ENCODE measurements around the gene ALKBH5. TPM values are rescaled to one million over a fixed set of nuclear protein-coding genes. Genes with fewer than 3 reads are reported as not detected.

ALKBH5 gene
- total and polyA plus RNA-seq, 2 of the 8 experiments (the other 6 are each of a cell fraction or from before 2014, with no cell fraction given) = 63.7 to 86.4 TPM

- Histone ChIP-seq H4K91ac (replicated peaks; ENCODE audit: insufficient read length, low read length) (peak within 1 kb of the TSS; percentile 90), H3K56ac (replicated peaks; ENCODE audit: insufficient read length, low read depth, low read length) (peak within 1 kb of the TSS; percentile 62), H3K23ac (ENCODE audit: insufficient read length) (no peak within 1 kb of the TSS), H2BK120ac (replicated peaks; ENCODE audit: low read depth, low read length) (no peak within 1 kb of the TSS), H2AFZ (ENCODE audit: low read length) (peak within 1 kb of the TSS; percentile 56), H4K8ac (ENCODE audit: extremely low read depth, insufficient read depth, low read length) (peak within 1 kb of the TSS; percentile 90), H3K4me1 (replicated peaks in 1 of 4; ENCODE audit: control insufficient read depth in 3 of 4, insufficient read depth in 4 of 4, low read length in 3 of 4) (peaks cover 4 to 37% (median 20%) of the 10 kb centered on the region in 4 experiments), H2BK15ac (ENCODE audit: low read length) (no peak within 1 kb of the TSS; the same call in 1 of the 2 replicates), H3K9ac (replicated peaks in 1 of 4; ENCODE audit: extremely low read depth in 1 of 4, low read depth in 3 of 4, low read length in 3 of 4) (peak within 1 kb of the TSS; percentile 62 to 70 (median 66)), H4K20me1 (replicated peaks in 1 of 2; ENCODE audit: control insufficient read depth in 1 of 2, insufficient read depth in 2 of 2, low read length in 2 of 2) (peaks cover 4 to 10% of the 10 kb centered on the region in 2 experiments), H3K79me2 (ENCODE audit: control insufficient read depth in 1 of 2, insufficient read depth in 2 of 2, low read length in 2 of 2) (peaks cover 0 to 26% of the 10 kb centered on the region in 2 experiments; a peak in 1 of 4 replicates), H3K4ac (replicated peaks; ENCODE audit: insufficient read length, low read depth, low read length) (peak within 1 kb of the TSS; percentile 15), H3K79me1 (ENCODE audit: low read depth, low read length) (peaks cover 18% of the 10 kb centered on the region), H4K5ac (ENCODE audit: insufficient read length, low read depth, low read length) (peak within 1 kb of the TSS; percentile 87), H3K18ac (ENCODE audit: extremely low read depth, low read length) (peak within 1 kb of the TSS; percentile 85; the same call in 1 of the 2 replicates), H2BK5ac (ENCODE audit: low read depth, low read length) (peak within 1 kb of the TSS; percentile 87), H3K27me3 (replicated peaks in 1 of 4; ENCODE audit: control insufficient read depth in 3 of 4, extremely low read depth in 1 of 4, insufficient read depth in 3 of 4, low read length in 3 of 4) (no peaks in the 10 kb centered on the region), H2BK20ac (ENCODE audit: low read length) (no peak within 1 kb of the TSS), H3K4me3 (ENCODE audit: extremely low read depth in 1 of 4, insufficient read depth in 2 of 4, low read depth in 3 of 4, low read length in 4 of 4) (peak within 1 kb of the TSS; percentile 59 to 94 (median 92)), H3K9me3 (ENCODE audit: insufficient read depth in 2 of 2, low read depth in 1 of 2, low read length in 1 of 2) (no peaks in the 10 kb centered on the region), H2AK5ac (ENCODE audit: low read depth, low read length) (no peak within 1 kb of the TSS), H3K36me3 (ENCODE audit: control insufficient read depth in 2 of 4, insufficient read depth in 4 of 4, low read length in 3 of 4) (peaks cover 12 to 30% (median 19%) of the 10 kb centered on the region in 4 experiments), H3K4me2 (ENCODE audit: insufficient read depth in 1 of 2, low read depth in 2 of 2, low read length in 2 of 2) (peak within 1 kb of the TSS; percentile 84 to 96), H3K23me2 (ENCODE audit: low read depth, low read length) (peaks cover 14% of the 10 kb centered on the region), H3K27ac (ENCODE audit: low read depth, low read length) (peak within 1 kb of the TSS; percentile 79; the same call in 1 of the 2 replicates), H2BK12ac (ENCODE audit: low read depth, low read length) (peak within 1 kb of the TSS; percentile 92; the same call in 1 of the 2 replicates), H3K14ac (ENCODE audit: insufficient read length) (no peak within 1 kb of the TSS)
- POLR2A ChIA-PET (ENCODE audit: partially characterized antibody) = interaction anchor here (0.9 to 11.5 kb wide), 10 partner anchors 11 to 104 kb away, joined by 3 to 171 read pairs (median 12); partner anchors contain the start of genes LLGL1 and SHMT1
- CTCF ChIA-PET (ENCODE audit: partially characterized antibody) = interaction anchor here (0.5 to 2.7 kb wide), 5 partner anchors 9 to 34 kb away, joined by 3 to 18 read pairs (median 3); no protein-coding TSS in a partner anchor
- 2% methylated on average over 48 of the region's 71 CpGs; no CpG with 5 or more reads in 1 of the 2 experiments for WGBS, 2 experiments (ENCODE audit: extremely low coverage in 1 of 2, insufficient coverage in 1 of 2, insufficient read length in 1 of 2, insufficient replicate concordance in 2 of 2, low coverage in 1 of 2, low lambda C conversion rate in 2 of 2, missing lambda C conversion rate in 1 of 2)
- no peak for FAIRE-seq
- peak in 1 of 2 experiments; percentile 83 for DNase-seq (ENCODE audit: low read depth in 1 of 2, low spot score in 2 of 2)
- TF ChIP-seq, protein P1, sequence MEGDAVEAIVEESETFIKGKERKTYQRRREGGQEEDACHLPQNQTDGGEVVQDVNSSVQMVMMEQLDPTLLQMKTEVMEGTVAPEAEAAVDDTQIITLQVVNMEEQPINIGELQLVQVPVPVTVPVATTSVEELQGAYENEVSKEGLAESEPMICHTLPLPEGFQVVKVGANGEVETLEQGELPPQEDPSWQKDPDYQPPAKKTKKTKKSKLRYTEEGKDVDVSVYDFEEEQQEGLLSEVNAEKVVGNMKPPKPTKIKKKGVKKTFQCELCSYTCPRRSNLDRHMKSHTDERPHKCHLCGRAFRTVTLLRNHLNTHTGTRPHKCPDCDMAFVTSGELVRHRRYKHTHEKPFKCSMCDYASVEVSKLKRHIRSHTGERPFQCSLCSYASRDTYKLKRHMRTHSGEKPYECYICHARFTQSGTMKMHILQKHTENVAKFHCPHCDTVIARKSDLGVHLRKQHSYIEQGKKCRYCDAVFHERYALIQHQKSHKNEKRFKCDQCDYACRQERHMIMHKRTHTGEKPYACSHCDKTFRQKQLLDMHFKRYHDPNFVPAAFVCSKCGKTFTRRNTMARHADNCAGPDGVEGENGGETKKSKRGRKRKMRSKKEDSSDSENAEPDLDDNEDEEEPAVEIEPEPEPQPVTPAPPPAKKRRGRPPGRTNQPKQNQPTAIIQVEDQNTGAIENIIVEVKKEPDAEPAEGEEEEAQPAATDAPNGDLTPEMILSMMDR (IDR thresholded peaks at IDR 0.05; ENCODE audit: control extremely low read depth in 1 of 3, insufficient read depth in 1 of 3, low read depth in 1 of 3, low read length in 3 of 3) = 0 out of 4 replicates have a peak, but pooled peaks of 1 of the 3 experiments have one; percentile 3
- TF ChIP-seq TAF1 (IDR thresholded peaks at IDR 0.05; ENCODE audit: low read depth, low read length) (no peak), RBBP5 (IDR thresholded peaks at IDR 0.05; ENCODE audit: borderline replicate concordance, low read depth, low read length) (peak; percentile 63), SIN3A (conservative IDR thresholded peaks at IDR 0.05 in 1 of 2, IDR thresholded peaks at IDR 0.05 in 1 of 2; ENCODE audit: low read depth in 1 of 2, low read length in 2 of 2) (peak in 1 of 2 experiments; percentile 9; a peak in 1 of 4 replicates), TBP (IDR thresholded peaks at IDR 0.05; ENCODE audit: low read depth, low read length) (peak; percentile 30; the same call in 1 of the 2 replicates), CEBPB (IDR thresholded peaks at IDR 0.05; ENCODE audit: low read depth, low read length) (no peak), TCF12 (IDR thresholded peaks at IDR 0.05; ENCODE audit: low read depth, low read length) (no peak), PHF8 (conservative IDR thresholded peaks at IDR 0.05; ENCODE audit: low read depth, low read length) (peak; percentile 73), YY1 (IDR thresholded peaks at IDR 0.05; ENCODE audit: low read depth, low read length) (no peak)
Observed at GRCh38 chr17:18258356-18259038, 74.9 kb downstream of the ALKBH5 start, which contains the start of gene FLII. Gene FLII, minus strand, starts transcription at chr17:18258738. Its CDS starts 48 bp downstream, at chr17:18258690.
